ENCODE data around the gene KRT80. TPM values are rescaled to one million over a fixed set of nuclear protein-coding genes. Genes with fewer than 3 reads are reported as not detected.

KRT80 gene
- total RNA-seq, 4 donors from 2014 or later = 78.6 to 293 (median 185) TPM

DNA sequence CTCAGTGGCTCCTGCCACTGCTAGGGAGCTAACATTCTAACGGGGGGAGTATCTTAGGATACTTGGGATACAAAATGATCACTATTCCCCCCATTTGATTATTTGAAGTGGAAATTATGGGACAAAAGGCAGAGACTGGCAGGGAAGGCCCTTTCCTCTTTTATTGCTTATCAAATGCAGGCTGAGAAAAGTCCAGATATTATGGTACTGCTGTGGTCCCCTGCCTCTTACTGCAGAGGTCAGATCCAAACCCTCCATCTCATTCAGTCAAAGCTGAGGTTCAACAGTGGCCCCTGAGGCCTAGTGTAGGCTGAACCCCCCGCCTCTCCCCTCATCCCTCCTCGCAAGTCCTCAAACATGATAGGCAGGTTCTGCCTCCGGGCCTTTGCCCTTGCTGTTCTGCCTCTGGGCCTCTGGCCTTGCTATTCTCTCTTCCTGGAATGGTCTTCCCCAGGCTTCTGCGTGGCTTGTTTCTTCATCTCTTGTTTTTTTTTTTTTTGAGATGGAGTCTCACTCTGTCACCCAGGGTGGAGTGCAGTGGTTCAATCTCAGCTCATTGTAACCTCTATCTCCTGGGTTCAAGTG is 34.2 kb downstream of the KRT80 start:
- Histone ChIP-seq H3K27ac (no peak overlapping the region), H3K4me1 (peaks cover 37% of the 10 kb centered on the region)
- WGBS = 74% methylated on average over 5 of the region's 5 CpGs

GRCh38 chr12:52156757-52157565 is 34.9 kb downstream of the KRT80 start:
- Histone ChIP-seq H3K36me3 (no peaks in the 10 kb centered on the region), H3K9me3 (no peaks in the 10 kb centered on the region), H3K27me3 (no peaks in the 10 kb centered on the region), H3K4me3 (no peak overlapping the region), H3K4me1 (peaks cover 44% of the 10 kb centered on the region), H3K27ac (no peak overlapping the region)
- WGBS = 27% methylated on average over 13 of the region's 15 CpGs
- no peak for TF ChIP-seq POLR2AphosphoS5 (IDR thresholded peaks at IDR 0.05)
- TF ChIP-seq, protein P1, sequence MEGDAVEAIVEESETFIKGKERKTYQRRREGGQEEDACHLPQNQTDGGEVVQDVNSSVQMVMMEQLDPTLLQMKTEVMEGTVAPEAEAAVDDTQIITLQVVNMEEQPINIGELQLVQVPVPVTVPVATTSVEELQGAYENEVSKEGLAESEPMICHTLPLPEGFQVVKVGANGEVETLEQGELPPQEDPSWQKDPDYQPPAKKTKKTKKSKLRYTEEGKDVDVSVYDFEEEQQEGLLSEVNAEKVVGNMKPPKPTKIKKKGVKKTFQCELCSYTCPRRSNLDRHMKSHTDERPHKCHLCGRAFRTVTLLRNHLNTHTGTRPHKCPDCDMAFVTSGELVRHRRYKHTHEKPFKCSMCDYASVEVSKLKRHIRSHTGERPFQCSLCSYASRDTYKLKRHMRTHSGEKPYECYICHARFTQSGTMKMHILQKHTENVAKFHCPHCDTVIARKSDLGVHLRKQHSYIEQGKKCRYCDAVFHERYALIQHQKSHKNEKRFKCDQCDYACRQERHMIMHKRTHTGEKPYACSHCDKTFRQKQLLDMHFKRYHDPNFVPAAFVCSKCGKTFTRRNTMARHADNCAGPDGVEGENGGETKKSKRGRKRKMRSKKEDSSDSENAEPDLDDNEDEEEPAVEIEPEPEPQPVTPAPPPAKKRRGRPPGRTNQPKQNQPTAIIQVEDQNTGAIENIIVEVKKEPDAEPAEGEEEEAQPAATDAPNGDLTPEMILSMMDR (IDR thresholded peaks at IDR 0.05) = peak; percentile 89 to 96
- no peak for TF ChIP-seq POLR2A (IDR thresholded peaks at IDR 0.05)
- DNase-seq (ENCODE audit: low spot score in 2 of 2) = peak in 1 of 2 donors; percentile 90

More for the DNA sequence above, 34.2 kb downstream of the KRT80 start:
- TF ChIP-seq EP300 (IDR thresholded peaks at IDR 0.05) (no peak), POLR2AphosphoS5 (IDR thresholded peaks at IDR 0.05) (no peak), POLR2A (IDR thresholded peaks at IDR 0.05) (no peak)
- TF ChIP-seq, protein P1 (IDR thresholded peaks at IDR 0.05) = no peak
- no peak overlapping the region for H3K4me3 ChIP-seq
- no peaks in the 10 kb centered on the region for H3K27me3 ChIP-seq
- no peak for DNase-seq (ENCODE audit: low spot score in 2 of 2)
- H3K9me3 ChIP-seq = no peaks in the 10 kb centered on the region
- H3K36me3 ChIP-seq = no peaks in the 10 kb centered on the region

GRCh38 chr12:52156311-52156710 is 35.5 kb downstream of the KRT80 start:
- no peak for DNase-seq (ENCODE audit: low spot score in 2 of 2)
- 82% methylated on average over 4 of the region's 4 CpGs for WGBS
- no peak for TF ChIP-seq EP300 (IDR thresholded peaks at IDR 0.05)
- no peak for TF ChIP-seq POLR2A (IDR thresholded peaks at IDR 0.05)
- TF ChIP-seq POLR2AphosphoS5 (IDR thresholded peaks at IDR 0.05) = no peak
- TF ChIP-seq, protein P1 (IDR thresholded peaks at IDR 0.05) = no peak
- Histone ChIP-seq H3K27me3 (no peaks in the 10 kb centered on the region), H3K36me3 (no peaks in the 10 kb centered on the region), H3K4me3 (no peak overlapping the region), H3K9me3 (no peaks in the 10 kb centered on the region), H3K4me1 (peaks cover 50% of the 10 kb centered on the region), H3K27ac (peak overlapping the region; percentile 99)

- WGBS = 35% methylated on average over 4 of the region's 8 CpGs
- Histone ChIP-seq H3K27ac (peak overlapping the region; percentile 99), H3K4me3 (no peak overlapping the region), H3K4me1 (peaks cover 61% of the 10 kb centered on the region), H3K36me3 (no peaks in the 10 kb centered on the region), H3K27me3 (no peaks in the 10 kb centered on the region), H3K9me3 (no peaks in the 10 kb centered on the region)
- DNase-seq (ENCODE audit: low spot score in 2 of 2) = no peak
- TF ChIP-seq, protein P1 (IDR thresholded peaks at IDR 0.05) = no peak
- TF ChIP-seq POLR2AphosphoS5 (IDR thresholded peaks at IDR 0.05) = peak in 2 of 3 donors; percentile 28 to 57
Observed at GRCh38 chr12:52155048-52155868, 36.6 kb downstream of the KRT80 start.

- no peaks in the 10 kb centered on the region for H3K36me3 ChIP-seq
- H3K27ac ChIP-seq = peak overlapping the region; percentile 99
- 48% methylated on average over 4 of the region's 5 CpGs for WGBS
- no peaks in the 10 kb centered on the region for H3K9me3 ChIP-seq
- no peaks in the 10 kb centered on the region for H3K27me3 ChIP-seq
- DNase-seq (ENCODE audit: low spot score in 2 of 2) = no peak
- peaks cover 84% of the 10 kb centered on the region for H3K4me1 ChIP-seq
- H3K4me3 ChIP-seq = no peak overlapping the region
- TF ChIP-seq POLR2AphosphoS5 (IDR thresholded peaks at IDR 0.05) (no peak), EP300 (IDR thresholded peaks at IDR 0.05) (no peak), POLR2A (IDR thresholded peaks at IDR 0.05) (no peak)
- TF ChIP-seq, protein P1 (IDR thresholded peaks at IDR 0.05) = no peak
Observed at GRCh38 chr12:52152905-52153317, 38.9 kb downstream of the KRT80 start.

All from suprapubic skin (tissue), 4 donors.